Measurements from ENCODE around the gene CHTF18.

Gene CHTF18

DNA sequence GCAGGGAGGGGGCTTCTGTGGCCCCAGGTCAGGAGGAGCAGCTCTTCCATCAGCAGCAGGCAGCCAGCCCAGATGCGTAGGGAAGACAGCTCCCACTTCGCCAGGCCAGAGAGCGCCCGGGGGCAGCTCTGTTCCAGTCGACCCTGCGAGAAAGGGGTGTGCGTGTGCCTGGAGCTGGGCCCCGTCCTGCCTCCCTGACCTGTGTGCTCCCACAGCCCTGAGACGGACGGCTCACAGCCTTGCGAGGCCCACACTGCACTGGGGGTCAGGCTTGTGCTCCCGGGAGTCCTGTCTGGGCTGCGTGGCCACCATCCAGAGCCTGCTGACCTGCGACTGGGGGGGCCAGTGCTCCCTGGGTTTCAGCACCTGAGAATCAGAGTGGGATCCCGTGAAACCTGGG is 28.4 kb upstream of the CHTF18 start:
- FAIRE-seq (no peak), DNase-seq (ENCODE audit: low spot score) (no peak)

DNA sequence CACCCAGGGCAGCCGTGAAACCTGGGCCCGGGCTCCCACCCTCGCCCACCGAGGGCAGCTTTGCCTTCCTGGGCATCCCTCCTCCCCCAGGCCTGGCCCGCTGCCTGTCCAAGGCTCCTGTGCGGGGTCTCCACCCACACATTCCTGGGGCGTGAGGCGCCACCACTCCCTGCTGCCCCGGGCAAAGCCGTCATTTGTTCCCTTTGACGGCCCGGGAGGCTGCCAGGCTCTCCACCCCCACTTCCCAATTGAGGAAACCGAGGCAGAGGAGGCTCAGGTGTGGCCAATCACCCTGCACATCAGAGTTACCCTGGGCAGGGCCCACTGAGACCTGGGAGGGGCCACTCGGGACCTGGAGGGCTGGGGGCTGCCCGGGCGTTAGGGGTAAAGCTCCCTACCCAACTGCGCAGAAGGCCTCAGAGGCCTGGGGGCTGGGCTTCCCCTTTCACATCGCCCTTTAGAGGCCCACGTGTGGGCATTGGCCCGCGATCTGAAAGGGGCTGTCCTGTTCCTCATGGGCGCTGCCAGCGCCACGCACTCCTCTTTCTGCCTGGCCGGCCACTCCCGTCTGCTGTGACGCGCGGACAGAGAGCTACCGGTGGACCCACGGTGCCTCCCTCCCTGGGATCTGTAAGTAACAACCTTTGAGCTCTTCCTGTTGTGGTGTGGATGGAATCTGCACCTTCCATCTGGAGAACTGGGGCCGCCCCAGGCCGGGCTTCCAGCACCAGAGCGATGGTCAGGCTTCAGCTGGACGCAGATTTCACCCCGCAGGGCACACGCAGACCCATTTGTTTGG is 27.7 kb upstream of the CHTF18 start, which contains the start of gene MSLN:
TSS of gene MSLN (plus strand) at position 190 of the 799 bp plus-strand sequence. CDS start 1,947 bp downstream, outside the sequence.
- DNase-seq (ENCODE audit: low spot score) (no peak), FAIRE-seq (no peak)

- DNase-seq (ENCODE audit: low spot score) (no peak), FAIRE-seq (no peak)
Observed at GRCh38 chr16:761625-762513, 26.6 kb upstream of the CHTF18 start.

DNA sequence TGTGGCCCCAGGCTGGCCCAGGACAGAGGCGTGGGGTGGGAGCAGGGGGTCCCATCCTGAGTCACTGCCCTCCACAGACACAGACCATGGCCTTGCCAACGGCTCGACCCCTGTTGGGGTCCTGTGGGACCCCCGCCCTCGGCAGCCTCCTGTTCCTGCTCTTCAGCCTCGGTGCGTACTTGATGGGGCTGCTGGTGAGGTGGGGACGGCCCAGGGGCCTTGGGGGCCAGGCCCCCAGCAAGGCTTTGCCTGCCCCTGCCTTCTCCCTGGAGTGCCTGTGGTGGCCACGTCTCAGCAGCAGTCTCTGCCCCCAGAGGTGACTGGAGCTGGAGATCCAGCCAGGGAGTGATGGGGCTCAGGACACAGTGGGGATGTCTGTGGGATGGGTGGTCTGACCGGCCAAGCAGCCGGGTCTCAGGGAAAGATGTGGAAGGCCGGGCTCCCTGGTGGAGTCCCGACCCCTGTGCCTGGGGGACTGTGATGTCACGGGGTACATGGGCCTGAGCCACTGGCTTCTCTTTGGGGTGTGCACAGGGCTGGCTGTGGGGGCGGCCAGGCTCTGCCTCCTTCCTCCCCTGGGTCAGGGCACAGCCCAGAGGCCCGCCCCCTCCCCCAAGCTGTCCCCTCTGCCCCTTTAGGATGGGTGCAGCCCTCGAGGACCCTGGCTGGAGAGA is 25.7 kb upstream of the CHTF18 start:
- DNase-seq (ENCODE audit: low spot score) (no peak), FAIRE-seq (no peak)

GRCh38 chr16:763369-764183 is 24.8 kb upstream of the CHTF18 start:
- FAIRE-seq (no peak), DNase-seq (ENCODE audit: low spot score) (no peak)

- FAIRE-seq (no peak), DNase-seq (ENCODE audit: low spot score) (no peak)
Observed at GRCh38 chr16:764184-764750, 24.2 kb upstream of the CHTF18 start.

GRCh38 chr16:764848-765487 is 23.5 kb upstream of the CHTF18 start:
- no peak for DNase-seq (ENCODE audit: low spot score)
- no peak for FAIRE-seq

- FAIRE-seq (no peak), DNase-seq (ENCODE audit: low spot score) (no peak)
Observed at GRCh38 chr16:765488-765865, 22.9 kb upstream of the CHTF18 start.

- FAIRE-seq: no peak
- DNase-seq (ENCODE audit: low spot score): no peak
Observed at GRCh38 chr16:766008-766819, 22.2 kb upstream of the CHTF18 start.

- no peak for FAIRE-seq
- no peak for DNase-seq (ENCODE audit: low spot score)
Observed at GRCh38 chr16:766820-767640, 21.4 kb upstream of the CHTF18 start.

- DNase-seq (ENCODE audit: low spot score) (no peak), FAIRE-seq (no peak)
Observed at GRCh38 chr16:767743-768235, 20.6 kb upstream of the CHTF18 start.

- DNase-seq (ENCODE audit: low spot score) (no peak), FAIRE-seq (no peak)
Observed at GRCh38 chr16:768428-768827, 20.0 kb upstream of the CHTF18 start.

DNA sequence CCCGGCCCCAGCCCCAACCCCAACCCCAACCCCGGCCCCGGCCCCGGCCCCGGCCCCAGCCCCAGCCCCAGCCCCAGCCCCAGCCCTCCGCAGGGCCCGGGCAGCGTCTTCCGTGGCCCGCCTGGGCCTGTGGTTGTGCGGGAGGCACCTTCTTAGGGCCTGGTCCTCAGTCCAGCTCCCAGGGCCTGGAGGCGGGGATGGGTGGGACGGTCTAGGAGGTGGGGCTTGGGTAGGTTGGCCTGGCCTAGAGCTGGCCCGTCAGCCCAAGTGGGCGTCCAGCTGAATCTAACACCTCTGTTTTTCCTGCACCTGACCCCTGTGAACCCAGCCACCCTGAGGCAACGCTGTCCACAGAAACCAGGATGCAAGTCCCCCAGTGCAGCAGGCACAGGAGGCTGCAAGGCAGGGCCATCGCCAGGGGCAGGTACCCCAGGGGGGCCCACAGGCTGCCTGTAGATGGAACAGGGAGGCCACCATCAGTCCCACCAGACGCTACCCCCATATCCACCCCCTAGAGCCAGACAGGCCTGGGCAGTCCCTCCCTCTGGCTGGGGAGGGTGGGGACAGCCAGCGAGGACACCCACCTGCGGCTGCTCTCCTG is 19.1 kb upstream of the CHTF18 start:
- no peak for DNase-seq (ENCODE audit: low spot score)
- FAIRE-seq: no peak

GRCh38 chr16:769934-770333 is 18.5 kb upstream of the CHTF18 start:
- FAIRE-seq (no peak), DNase-seq (ENCODE audit: low spot score) (no peak)

GRCh38 chr16:770411-770810 is 18.0 kb upstream of the CHTF18 start:
- DNase-seq (ENCODE audit: low spot score) (no peak), FAIRE-seq (no peak)

DNA sequence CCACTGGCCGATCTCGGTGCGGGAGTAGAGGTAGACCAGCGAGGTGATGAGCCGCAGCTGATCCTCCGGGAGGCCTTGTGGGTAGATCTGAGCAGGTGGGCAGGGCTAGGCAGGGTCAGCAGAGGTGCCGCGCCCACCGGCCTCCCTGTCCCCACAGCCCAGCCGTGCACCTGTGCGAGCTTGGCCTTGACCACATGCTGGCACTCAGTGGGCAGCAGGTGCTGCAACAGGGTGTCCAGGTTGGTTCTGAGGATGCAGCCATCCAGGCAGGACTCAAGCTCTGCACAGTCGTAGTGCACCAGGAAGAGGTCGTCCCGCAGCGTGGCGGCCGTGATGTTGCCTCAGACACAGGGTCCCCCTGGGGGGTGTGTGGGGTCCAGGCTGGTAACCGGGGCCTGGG is 15.5 kb upstream of the CHTF18 start:
- no peak for DNase-seq (ENCODE audit: low spot score)
- FAIRE-seq: no peak

DNA sequence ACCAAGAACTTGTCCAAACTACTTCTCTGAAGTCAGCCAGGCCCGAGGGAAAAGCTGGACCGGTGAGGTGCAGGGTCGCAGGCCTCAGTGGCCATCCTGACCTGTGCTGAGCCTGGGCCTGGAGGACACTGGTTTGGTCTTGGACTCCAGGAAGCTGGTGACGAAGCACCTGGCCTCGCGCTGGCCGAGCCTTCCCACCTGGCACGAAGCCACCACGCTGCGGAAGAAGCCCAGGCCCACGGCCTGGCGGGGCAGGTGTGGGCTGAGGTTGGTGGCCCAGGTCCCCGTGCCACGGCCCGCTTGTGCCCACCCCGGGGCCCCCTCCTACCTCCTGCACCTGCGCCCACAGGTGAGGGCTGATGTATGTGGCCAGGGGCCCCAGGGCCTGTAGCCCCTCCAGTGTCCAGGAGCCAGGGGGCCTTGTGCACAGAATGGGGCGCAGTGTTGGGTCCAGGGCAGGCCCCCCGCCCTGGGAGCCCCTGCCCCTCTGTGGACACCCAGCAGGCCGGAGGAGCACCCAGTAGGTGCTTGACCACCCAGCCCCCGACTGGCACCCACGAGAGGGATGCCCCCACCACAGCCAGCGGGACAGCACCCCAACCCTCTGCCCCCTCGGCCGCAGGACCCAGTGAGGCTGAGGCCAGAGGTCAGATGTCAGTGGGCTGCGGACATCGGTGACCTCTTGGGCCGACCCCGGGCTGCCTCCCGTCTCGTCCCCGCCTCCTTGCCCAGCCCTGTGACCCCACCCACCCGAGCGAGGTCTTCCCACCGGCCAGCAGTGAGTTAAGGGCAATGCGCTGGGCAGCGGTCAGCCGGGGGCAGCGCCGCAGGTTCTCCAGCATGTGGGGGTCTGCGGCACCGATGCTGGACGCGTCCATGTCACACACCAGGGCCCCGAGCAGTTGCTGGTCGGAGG is 14.1 kb upstream of the CHTF18 start:
- no peak for DNase-seq (ENCODE audit: low spot score)
- FAIRE-seq: no peak
